ENCODE measurements around the gene ASPA.

Gene ASPA

GRCh38 chr17:3534881-3535252, 59.1 kb downstream of the ASPA start:
- peak; percentile 50 for DNase-seq (ENCODE audit: low spot score)

DNA sequence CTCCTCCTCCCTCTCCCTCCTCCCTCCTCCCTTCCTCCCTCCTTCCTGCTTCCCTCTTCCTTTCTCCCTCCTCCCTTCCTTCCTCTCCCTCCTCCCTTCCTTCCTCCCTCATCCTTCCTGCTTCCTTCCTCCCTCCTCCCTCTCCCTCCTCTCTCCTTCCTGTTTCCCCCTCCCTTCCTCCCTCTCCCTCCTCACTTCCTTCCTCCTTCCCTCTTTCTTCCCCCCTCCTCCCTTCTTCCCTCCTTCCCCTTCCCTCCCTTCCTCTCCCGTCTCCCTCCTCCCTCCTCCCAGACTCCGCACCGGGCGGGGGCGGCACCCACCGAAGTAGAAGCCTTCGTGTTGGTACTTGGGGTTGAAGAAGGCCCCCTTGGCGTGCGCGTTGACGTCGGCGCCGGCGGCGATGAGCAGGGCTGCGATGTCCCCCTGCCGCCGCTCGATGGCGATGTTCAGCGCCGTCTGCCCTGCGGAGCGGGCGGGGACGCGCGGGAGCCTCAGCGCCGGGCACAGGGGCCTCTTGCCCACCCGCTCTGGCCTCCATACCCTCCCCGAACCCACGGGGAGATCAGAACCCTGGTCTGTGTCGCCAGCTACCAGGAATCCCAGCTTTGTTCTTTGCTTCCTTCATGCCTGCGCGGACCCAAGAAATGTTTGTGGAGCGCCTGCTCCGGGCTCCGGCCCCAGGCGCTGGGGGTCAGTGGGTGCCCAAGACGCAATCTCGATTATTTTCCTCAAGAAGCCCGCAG, 59.6 kb downstream of the ASPA start:
- peak; percentile 89 for DNase-seq (ENCODE audit: low spot score)

DNA sequence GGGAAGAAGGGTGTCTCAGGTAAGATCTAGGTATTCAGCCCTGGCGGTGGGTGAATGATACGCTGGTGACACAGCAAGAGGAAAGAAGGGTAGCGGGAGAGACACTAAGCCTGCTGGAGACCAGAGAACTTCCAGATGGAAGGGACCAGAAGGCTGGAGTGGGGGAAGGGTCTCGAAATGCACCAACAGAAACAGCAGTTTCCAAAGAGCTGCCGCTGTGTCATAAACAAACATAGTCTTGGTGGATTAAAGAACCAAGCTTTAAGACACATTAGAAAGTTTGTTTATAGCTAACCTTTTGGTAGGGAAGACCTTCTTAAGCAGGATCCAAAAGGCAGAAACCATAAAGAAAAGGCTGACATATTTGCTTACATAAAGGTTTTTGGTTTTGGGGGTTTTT, 60.9 kb downstream of the ASPA start:
- DNase-seq (ENCODE audit: low spot score), result no peak

- DNase-seq (ENCODE audit: low spot score), result no peak
Measured at GRCh38 chr17:3539881-3540540, 64.2 kb downstream of the ASPA start.

DNA sequence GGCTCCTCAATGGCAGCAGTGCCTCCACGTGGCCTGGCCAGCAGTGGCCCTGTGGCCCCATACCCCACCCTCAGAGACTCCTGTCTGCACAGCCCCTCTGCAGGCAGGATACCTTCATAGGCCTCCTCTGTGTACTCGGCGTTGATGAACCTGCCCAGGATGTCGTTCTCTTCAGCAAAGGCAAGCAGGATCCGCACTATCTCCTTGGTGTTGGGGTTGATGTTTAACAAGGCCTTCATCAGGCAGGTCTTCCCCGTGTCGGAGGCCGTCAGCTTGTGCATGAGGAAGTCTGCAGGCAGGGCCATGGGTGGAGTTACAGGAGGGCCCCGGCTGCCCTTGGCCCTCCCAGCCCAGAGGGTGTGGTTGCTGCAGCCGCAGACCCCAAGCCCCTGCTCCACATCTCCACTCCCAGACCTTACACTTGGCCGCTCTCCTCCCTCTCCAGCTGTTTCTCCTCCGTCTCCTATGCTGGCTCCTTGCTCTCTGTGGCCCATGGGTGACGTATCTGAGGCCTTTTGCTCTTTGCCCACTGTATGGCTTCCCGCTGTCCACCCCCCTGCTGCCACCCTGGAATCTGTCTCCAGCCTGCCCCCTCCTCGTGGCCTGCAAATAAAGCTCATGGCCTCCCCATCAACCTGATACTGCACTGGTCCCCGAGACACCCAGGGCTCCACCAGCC, 66.8 kb downstream of the ASPA start:
- DNase-seq (ENCODE audit: low spot score), result no peak

- no peak for DNase-seq (ENCODE audit: low spot score)
Measured at GRCh38 chr17:3543453-3543852, 67.7 kb downstream of the ASPA start.

- DNase-seq (ENCODE audit: low spot score), result no peak
Measured at GRCh38 chr17:3544365-3544764, 68.6 kb downstream of the ASPA start.

DNA sequence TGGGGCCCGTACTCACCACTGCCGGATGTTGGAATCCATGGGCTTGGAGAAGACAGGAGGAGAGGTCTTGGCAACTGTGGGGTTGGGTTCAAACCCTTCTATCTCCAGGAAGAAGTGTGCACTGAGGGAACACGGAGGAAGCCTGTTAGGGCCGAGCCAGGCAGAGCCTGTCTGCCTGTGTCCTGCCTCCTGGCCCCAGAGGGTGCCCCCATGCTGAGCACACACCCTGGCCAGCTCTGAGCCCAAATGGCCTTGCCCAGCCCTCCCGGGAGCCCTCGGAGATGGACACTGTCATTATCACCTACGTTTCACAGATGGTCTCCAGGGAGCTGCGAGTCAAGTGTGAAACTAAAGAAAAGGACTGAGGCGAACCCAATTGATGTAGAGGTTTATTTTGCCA, 69.4 kb downstream of the ASPA start:
- DNase-seq (ENCODE audit: low spot score), result no peak

GRCh38 chr17:3546521-3546920, 70.7 kb downstream of the ASPA start:
- no peak for DNase-seq (ENCODE audit: low spot score)

GRCh38 chr17:3546997-3547396, 71.2 kb downstream of the ASPA start:
- DNase-seq (ENCODE audit: low spot score), result no peak

GRCh38 chr17:3547628-3548027, 71.8 kb downstream of the ASPA start:
- DNase-seq (ENCODE audit: low spot score), result no peak

- DNase-seq (ENCODE audit: low spot score), result no peak
Measured at GRCh38 chr17:3549610-3550162, 73.9 kb downstream of the ASPA start.

- no peak for DNase-seq (ENCODE audit: low spot score)
Measured at GRCh38 chr17:3551189-3551588, 75.4 kb downstream of the ASPA start.

GRCh38 chr17:3552916-3553315, 77.1 kb downstream of the ASPA start:
- no peak for DNase-seq (ENCODE audit: low spot score)
